GM18909 (cell line): ENCODE measurements around the gene FLRT2.

Experiments used
- ATAC-seq: cut with Tn5 transposase; IDR thresholded peaks from one replicate; pipeline ENCODE4 v1.9.1; 2021; ENCODE audit warnings: mild to moderate bottlenecking; ENCODE audit not compliant: unreplicated experiment, poor library complexity

FLRT2 gene

GRCh38 chr14:85625925-85626585, 96.1 kb downstream of the FLRT2 start:
- ATAC-seq: no peak

DNA sequence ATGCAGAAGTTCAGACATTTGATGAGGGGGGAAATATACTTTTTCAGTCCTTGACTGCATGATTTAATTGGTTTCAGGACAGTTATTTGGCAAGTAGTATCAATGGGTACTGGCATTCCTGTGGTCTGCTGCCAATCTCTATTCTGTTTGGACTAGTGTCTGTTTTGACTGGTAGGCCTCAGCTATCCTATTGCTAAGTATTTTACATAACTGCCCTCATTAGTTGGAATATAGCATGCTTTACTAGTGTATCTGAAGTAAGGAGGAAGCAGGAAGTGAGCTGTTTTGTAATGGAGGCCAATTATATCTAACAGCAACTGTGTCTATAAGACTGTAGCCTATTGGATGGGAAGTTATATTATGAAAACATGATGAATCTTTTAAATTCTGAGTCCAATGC, 104.3 kb downstream of the FLRT2 start:
- ATAC-seq: no peak

DNA sequence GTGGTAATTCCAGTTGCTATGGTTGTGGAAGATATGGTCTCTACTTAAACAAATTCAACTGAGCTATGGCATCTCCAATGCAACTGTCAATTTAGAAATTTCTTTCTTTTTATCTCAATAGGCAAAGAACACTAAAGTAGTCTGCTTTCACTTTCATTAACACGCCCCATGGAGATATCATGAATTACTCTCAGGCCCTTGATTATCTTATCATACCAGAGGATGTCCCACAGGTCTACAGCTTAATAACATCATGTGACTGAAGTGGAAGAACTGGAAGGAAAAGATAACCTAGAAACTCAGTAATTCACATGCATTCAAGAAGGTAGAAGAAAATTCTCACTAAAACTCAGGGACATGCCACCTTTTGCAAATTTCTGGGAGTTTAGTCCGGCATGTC, 114.3 kb downstream of the FLRT2 start:
- no peak for ATAC-seq

- ATAC-seq: no peak
These were observed 123.1 kb downstream of the FLRT2 start for GRCh38 chr14:85653029-85653428.

DNA sequence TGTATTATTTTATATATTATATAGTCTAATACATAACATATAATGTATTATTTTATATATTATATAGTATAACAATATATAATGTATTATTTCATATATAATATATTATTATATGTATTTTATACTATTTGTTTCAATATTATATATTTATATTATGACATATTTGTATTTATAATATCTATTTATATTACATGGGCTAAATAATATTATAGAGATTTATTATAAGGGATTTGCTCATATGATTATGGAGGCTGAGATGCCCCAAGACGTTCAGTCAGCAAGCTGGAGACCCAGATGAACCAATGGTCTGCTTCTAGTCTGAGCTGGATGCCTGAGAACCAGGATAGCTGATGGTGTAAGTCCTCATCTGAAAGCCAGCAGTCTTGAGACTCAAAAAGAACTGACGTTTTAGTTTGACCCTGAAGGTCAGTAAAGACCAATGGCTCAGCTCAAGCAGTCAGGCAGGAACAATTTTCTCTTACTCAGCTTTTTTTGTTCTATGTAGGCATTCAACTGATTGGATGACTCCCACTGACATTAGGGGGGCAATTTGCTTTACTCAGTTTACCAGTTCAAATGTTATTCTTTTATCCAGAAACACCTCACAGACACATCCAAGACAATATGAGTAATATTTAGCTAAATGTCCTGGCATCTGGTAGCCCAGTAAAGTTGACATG, 130.4 kb downstream of the FLRT2 start:
- ATAC-seq: no peak

GRCh38 chr14:85662096-85662495, 132.2 kb downstream of the FLRT2 start:
- ATAC-seq: no peak

- ATAC-seq: no peak
These were observed 133.3 kb downstream of the FLRT2 start for GRCh38 chr14:85663256-85663655.

DNA sequence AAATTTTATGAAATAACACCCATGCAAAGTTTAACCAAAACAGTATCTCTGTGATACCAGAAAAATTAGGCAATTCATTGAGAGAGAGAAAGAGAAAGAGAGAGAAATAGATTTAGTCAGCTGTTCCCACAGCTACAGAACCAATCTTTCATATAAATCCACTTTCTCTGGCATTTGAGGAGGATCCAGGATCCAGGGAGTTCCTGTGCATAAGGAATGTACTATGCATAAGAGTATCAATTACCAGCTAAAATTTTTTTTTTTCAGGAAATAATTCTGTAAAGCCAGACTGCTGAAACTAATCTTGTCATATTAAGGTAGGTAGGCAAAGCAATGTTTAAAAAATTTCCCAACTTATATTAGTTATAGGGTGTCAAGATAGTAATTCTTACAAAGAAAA, 133.7 kb downstream of the FLRT2 start:
- ATAC-seq: no peak

GRCh38 chr14:85675957-85676356, 146.0 kb downstream of the FLRT2 start:
- no peak for ATAC-seq

GRCh38 chr14:85686908-85687307, 157.0 kb downstream of the FLRT2 start:
- ATAC-seq: no peak

DNA sequence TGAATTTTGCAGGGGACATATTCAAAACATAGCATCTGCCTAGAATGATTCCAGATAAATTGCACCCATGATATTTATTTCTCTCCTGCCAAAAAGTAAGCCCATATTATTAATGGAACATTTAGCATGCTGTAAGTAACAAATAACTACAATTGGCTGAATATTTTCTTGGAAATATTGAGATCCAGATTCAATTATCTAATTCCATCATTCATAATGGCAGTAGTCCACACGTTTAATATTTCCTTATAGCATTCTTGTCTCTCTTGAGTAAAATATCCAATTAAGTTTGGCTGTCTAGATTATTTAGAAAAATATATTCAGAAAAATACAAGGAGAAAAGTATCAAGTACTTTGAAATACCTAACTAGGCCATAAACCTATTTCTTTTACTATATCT, 157.5 kb downstream of the FLRT2 start:
- ATAC-seq: no peak

- no peak for ATAC-seq
These were observed 158.1 kb downstream of the FLRT2 start for GRCh38 chr14:85688006-85688405.

- ATAC-seq: no peak
These were observed 165.4 kb downstream of the FLRT2 start for GRCh38 chr14:85695300-85695699.

DNA sequence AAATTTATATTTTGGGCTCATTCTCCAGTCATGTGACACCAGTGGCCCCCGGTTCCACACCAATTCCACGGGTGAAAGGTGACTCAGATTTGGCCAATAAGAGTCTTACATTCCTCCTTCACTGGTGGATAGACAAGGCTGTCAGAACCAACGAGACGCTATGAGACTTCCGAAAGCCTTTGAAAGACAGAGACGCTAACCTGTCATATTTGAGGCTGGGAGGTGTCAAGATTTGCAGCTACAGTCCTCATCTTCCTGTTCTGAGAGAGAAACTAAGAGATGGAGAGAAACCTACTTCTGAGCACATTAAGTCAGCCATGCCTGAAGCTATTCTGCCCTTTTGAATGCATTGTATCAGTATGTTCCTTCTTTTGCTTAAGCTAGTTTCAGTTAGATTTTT, 171.2 kb downstream of the FLRT2 start:
- ATAC-seq: no peak

DNA sequence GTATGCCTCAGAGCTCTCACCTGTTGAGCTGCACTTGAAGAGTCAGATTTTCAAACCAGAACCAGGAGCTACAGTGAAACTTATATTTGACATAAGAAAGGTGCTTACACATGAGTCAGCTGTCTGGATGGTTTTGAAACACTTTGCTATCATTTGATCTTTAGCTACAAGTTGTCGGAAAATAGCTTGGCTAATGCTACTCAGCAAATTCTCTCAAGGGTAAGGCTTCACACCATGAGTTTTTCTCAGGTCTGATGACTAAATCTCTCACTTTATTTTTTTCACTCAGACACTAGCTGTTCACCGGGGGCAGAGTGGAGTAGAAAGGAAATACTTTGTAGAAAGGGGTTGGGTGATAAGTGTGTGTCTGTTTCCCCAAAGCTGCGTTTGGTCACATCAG, 171.8 kb downstream of the FLRT2 start:
- ATAC-seq: no peak

- no peak for ATAC-seq
These were observed 172.2 kb downstream of the FLRT2 start for GRCh38 chr14:85702191-85702590.

DNA sequence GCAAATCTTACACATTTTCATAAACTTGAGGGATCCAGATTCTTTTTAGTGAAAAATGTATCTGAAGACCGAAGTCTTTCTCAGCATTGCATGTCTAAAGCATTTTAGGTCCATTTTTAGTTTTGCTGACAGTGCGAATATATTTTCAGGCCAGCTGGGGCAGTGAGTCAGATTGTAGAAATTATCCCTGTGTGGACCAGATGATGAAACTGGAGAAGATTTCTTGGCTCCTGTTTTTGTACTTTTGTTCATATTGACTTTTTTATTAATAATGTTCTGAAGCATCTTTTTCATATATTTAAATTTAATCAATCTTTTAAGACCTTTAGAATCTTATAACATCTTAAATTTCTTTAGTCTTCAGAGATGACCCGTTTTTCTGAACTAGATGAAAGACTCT, 173.1 kb downstream of the FLRT2 start:
- no peak for ATAC-seq
